B cell (primary cell): ENCODE data around the gene TXNDC17.

Source experiments
- EZH2 ChIP-seq: IDR thresholded peaks from 2 replicates; pipeline ENCODE4 v1.6.1; 2012; ENCODE audit warnings: borderline replicate concordance, low read depth, mild to moderate bottlenecking, moderate library complexity, low read length; ENCODE audit not compliant: insufficient read depth, poor library complexity, severe bottlenecking
- TF ChIP-seq, protein P1 (sequence below): fragments of 200-600 bp; IDR thresholded peaks from one replicate; pipeline ENCODE4 v1.8.0; 2022; ENCODE audit warnings: antibody characterized with exemption, mild to moderate bottlenecking

DNA sequence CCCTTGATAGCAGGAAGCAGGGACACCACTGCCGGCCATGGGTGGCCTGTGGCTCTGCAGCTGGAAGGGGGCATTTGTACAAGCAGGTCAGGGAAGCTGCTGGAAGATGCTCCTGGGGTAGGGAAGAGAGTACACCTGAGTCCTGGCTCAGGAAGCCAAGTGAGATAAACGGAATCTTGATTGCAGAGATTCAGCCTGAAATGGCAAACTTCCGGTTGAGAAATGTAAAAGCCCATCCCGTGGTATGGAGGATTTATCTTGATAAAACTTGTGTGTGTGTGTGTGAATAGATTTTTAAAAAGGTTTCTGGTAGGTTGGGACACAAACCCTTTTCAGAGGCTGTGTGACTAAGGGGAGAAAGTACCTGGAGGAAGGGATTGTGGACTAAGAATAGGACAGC lies 40.3 kb downstream of the TXNDC17 start:
- TF ChIP-seq, protein P1, sequence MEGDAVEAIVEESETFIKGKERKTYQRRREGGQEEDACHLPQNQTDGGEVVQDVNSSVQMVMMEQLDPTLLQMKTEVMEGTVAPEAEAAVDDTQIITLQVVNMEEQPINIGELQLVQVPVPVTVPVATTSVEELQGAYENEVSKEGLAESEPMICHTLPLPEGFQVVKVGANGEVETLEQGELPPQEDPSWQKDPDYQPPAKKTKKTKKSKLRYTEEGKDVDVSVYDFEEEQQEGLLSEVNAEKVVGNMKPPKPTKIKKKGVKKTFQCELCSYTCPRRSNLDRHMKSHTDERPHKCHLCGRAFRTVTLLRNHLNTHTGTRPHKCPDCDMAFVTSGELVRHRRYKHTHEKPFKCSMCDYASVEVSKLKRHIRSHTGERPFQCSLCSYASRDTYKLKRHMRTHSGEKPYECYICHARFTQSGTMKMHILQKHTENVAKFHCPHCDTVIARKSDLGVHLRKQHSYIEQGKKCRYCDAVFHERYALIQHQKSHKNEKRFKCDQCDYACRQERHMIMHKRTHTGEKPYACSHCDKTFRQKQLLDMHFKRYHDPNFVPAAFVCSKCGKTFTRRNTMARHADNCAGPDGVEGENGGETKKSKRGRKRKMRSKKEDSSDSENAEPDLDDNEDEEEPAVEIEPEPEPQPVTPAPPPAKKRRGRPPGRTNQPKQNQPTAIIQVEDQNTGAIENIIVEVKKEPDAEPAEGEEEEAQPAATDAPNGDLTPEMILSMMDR, result no peak
- TF ChIP-seq EZH2, result no peak
